Activated B cell treated with CpG ODN at 0.5 μM for 24 hours (primary cell): ENCODE measurements around the gene MACROD2. TPM values are rescaled to one million over a fixed set of nuclear protein-coding genes. Genes with fewer than 3 reads are reported as not detected.
A peak's percentile ranks its signal among the peaks of the same experiment; 100 is the strongest.

Source experiments
- ATAC-seq: fragments of 200-7000 bp; cut with Tn5 transposase; one replicate; pipeline ENCODE4 v1.10.0; 2021; ENCODE audit warnings: low read depth, mild to moderate bottlenecking, moderate library complexity
- CTCF ChIA-PET: fragments of 350-600 bp; sonication (Branson Sonifier 250); formaldehyde crosslinking; loops from one replicate; lab custom pipeline; 2021; ENCODE audit warnings: antibody characterized with exemption; lab: Charles Lee
- POLR2A ChIA-PET: fragments of 350-600 bp; sonication (Branson Sonifier 250); formaldehyde crosslinking; loops from one replicate; lab custom pipeline; 2021; ENCODE audit warnings: antibody characterized with exemption; lab: Charles Lee
- DNase-seq: peaks from one replicate; pipeline ENCODE4 v3.0.0; 2022
- H3K27ac Mint-ChIP-seq: one replicate; pipeline ENCODE4 v1.8.0; 2020; ENCODE audit warnings: mixed read lengths
- H3K27me3 Mint-ChIP-seq: one replicate; pipeline ENCODE4 v1.8.0; 2021; ENCODE audit warnings: mixed read lengths
- H3K36me3 Mint-ChIP-seq: one replicate; pipeline ENCODE4 v1.8.0; 2021; ENCODE audit warnings: low read depth, mixed read lengths
- H3K4me1 Mint-ChIP-seq: one replicate; pipeline ENCODE4 v1.8.0; 2021; ENCODE audit warnings: mixed read lengths
- H3K4me3 Mint-ChIP-seq: one replicate; pipeline ENCODE4 v1.8.0; 2020; ENCODE audit warnings: mild to moderate bottlenecking, mixed read lengths
- H3K9me3 Mint-ChIP-seq: one replicate; pipeline ENCODE4 v1.8.0; 2020; ENCODE audit warnings: mixed read lengths
- CTCF ChIP-seq: fragments of 200-600 bp; IDR thresholded peaks from one replicate; pipeline ENCODE4 v1.8.0; 2022; ENCODE audit warnings: antibody characterized with exemption, mild to moderate bottlenecking
- intact Hi-C: fragments of 100-400 bp; cut with micrococcal nuclease; formaldehyde crosslinking; loops from one replicate; pipeline ENCODE4 v1.15.1; 2024
- total RNA-seq: library from RNA; stranded (reverse); gene quantifications from 2 replicates; pipeline ENCODE4 v1.2.3, GENCODE V29; 2022

Gene MACROD2
- total RNA-seq, 1 donor from 2014 or later, result 55.1 TPM

GRCh38 chr20:15297059-15297875 lies 1302.0 kb downstream of the MACROD2 start:
- H3K36me3 Mint-ChIP-seq, result no peaks in the 10 kb centered on the region
- intact Hi-C loops, result no loop called here
- POLR2A ChIA-PET, result no interaction called here
- no peak overlapping the region for H3K27ac Mint-ChIP-seq
- no peak for TF ChIP-seq CTCF
- ATAC-seq, result no peak
- H3K9me3 Mint-ChIP-seq, result peaks cover 2% of the 10 kb centered on the region
- CTCF ChIA-PET, result no interaction called here
- no peaks in the 10 kb centered on the region for H3K27me3 Mint-ChIP-seq
- DNase-seq, result no peak
- H3K4me3 Mint-ChIP-seq, result no peak overlapping the region
- H3K4me1 Mint-ChIP-seq, result no peaks in the 10 kb centered on the region

DNA sequence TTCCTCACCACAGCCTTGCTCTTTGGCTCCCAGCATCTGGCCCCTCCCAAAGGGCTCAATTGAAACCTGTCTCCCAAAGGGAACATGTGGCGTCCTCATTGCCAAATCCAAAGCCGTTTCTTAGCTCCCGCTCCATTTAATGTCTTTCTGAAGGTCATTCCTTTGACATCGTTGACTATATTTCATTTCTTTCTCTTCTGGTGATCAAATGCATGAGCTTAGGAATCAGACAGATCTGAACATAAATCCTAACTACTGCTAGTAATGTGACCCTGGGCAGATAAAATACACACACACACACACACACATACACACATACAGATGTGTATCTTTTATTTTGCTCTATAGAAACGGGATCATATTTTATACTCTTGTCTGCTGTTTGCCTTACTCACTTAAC lies 1306.8 kb downstream of the MACROD2 start:
- no peak for DNase-seq
- intact Hi-C loops, result no loop called here
- Mint-ChIP-seq H3K9me3 (no peaks in the 10 kb centered on the region), H3K4me3 (no peak overlapping the region), H3K4me1 (no peaks in the 10 kb centered on the region), H3K27me3 (no peaks in the 10 kb centered on the region), H3K27ac (no peak overlapping the region), H3K36me3 (no peaks in the 10 kb centered on the region)
- ChIA-PET POLR2A (no interaction called here), CTCF (no interaction called here)
- TF ChIP-seq CTCF, result no peak
- no peak for ATAC-seq

- H3K4me1 Mint-ChIP-seq, result peaks cover 18% of the 10 kb centered on the region
- H3K4me3 Mint-ChIP-seq, result no peak overlapping the region
Measured at GRCh38 chr20:15310361-15310760, 1315.0 kb downstream of the MACROD2 start.

DNA sequence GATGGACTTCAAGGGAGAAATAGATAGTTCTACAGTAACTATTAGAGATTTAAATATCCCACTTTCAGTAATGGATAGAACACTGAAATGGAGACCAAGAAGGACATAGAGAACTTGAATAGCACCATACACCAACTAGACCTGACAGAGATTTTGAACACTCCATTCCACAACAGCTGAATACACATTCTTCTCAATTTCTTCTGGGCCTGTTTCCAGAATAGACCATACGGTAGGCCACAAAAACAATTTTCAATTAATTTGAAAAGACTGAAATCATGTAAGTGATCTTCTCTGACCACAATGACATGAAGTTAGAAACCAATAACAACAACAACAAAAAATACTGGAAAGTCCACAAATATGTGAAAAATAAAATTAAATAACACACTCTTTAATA lies 1321.2 kb downstream of the MACROD2 start:
- DNase-seq (no peak), ATAC-seq (no peak)
- Mint-ChIP-seq H3K9me3 (peaks cover 10% of the 10 kb centered on the region), H3K36me3 (peaks cover 5% of the 10 kb centered on the region), H3K27ac (peak overlapping the region; percentile 88), H3K27me3 (no peaks in the 10 kb centered on the region), H3K4me1 (peaks cover 64% of the 10 kb centered on the region), H3K4me3 (peak overlapping the region; percentile 11)
- ChIA-PET CTCF (no interaction called here), POLR2A (no interaction called here)
- intact Hi-C loops, result loop anchor here (2.0 to 10.0 kb wide), 7 partner anchors 16 to 1256 kb away; partner anchors contain the start of gene KIF16B
- TF ChIP-seq CTCF, result no peak

More at GRCh38 chr20:15310361-15310760, 1315.0 kb downstream of the MACROD2 start:
- TF ChIP-seq CTCF, result no peak
- intact Hi-C loops, result loop anchor here (10.0 kb wide), 1 partner anchor 476 kb away; no protein-coding TSS in a partner anchor
- Mint-ChIP-seq H3K27me3 (no peaks in the 10 kb centered on the region), H3K36me3 (peaks cover 2% of the 10 kb centered on the region), H3K9me3 (peaks cover 12% of the 10 kb centered on the region), H3K27ac (peak overlapping the region; percentile 59)
- DNase-seq, result no peak
- ATAC-seq, result no peak
- ChIA-PET POLR2A (no interaction called here), CTCF (no interaction called here)

GRCh38 chr20:15317546-15318232 lies 1322.4 kb downstream of the MACROD2 start:
- no peaks in the 10 kb centered on the region for H3K27me3 Mint-ChIP-seq
- peak; percentile 91 for ATAC-seq
- peaks cover 64% of the 10 kb centered on the region for H3K4me1 Mint-ChIP-seq
- peaks cover 5% of the 10 kb centered on the region for H3K36me3 Mint-ChIP-seq
- intact Hi-C loops, result loop anchor here (2.0 to 10.0 kb wide), 8 partner anchors 15 to 1255 kb away; partner anchors contain the start of gene KIF16B
- no peak for DNase-seq
- no peak for TF ChIP-seq CTCF
- CTCF ChIA-PET, result no interaction called here
- POLR2A ChIA-PET, result interaction anchor here (0.7 to 2.5 kb wide), 2 partner anchors 15 to 124 kb away, joined by 4 to 12 read pairs; no protein-coding TSS in a partner anchor
- H3K9me3 Mint-ChIP-seq, result peaks cover 10% of the 10 kb centered on the region
- H3K27ac Mint-ChIP-seq, result peak overlapping the region; percentile 88
- peak overlapping the region; percentile 69 for H3K4me3 Mint-ChIP-seq
